ENCODE measurements around the gene TLE5.

DNA sequence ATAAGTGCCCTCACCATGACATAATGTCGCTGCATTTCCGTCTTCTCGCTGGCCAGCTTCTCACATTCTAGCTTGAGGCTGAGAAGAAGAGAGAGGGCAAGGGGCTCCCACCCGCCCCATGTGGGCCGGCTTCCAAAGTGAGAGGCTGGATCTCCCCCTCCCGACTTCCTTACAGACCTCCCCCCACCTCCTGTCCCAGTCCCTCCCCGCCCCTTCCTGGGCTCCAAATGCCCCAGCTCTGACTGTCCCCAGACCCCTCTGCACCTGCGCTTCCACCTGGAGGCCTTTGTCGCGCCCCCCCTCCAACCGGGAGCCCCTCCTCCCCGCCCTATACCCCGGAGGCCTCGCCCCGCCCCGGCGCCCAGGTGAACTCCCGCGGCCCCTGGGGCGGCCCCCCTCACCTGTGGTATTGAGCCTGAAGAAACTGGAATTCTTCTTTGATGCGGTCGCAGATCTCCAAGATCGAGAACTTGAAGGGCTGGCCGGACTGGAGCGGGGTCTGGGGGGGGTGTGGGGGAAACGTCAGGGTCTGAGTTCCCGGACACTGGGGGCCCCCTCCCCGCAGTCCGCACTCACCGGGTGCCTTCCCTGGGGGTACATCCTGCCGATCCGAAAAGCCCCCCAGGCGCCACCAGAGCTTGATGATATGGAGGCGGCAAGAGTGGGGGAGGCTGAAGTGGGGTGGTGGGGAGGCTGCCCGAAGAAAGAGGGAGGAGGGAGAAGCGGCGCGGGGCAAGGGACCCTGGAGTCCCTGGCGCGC, 33.8 kb downstream of the TLE5 start:
- no peak for TF ChIP-seq CTCF (IDR thresholded peaks at IDR 0.05)
- TF ChIP-seq ZFX (IDR thresholded peaks at IDR 0.05; ENCODE audit: borderline replicate concordance): no peak
